ENCODE results near the gene CFAP74.

The CFAP74 gene

GRCh38 chr1:1969953-1970716, 33.5 kb downstream of the CFAP74 start:
- Histone ChIP-seq H3K27ac (ENCODE audit: low read depth, low read length) (no peak overlapping the region), H3K4me3 (ENCODE audit: low read depth in 1 of 2, low read length in 2 of 2) (no peak overlapping the region), H3K9me3 (ENCODE audit: low read length) (no peaks in the 10 kb centered on the region), H3K9ac (ENCODE audit: low read length) (no peak overlapping the region), H3K27me3 (ENCODE audit: control insufficient read depth in 1 of 2, insufficient read depth in 2 of 2, low read length in 2 of 2) (peaks cover 0 to 22% of the 10 kb centered on the region in 2 donors), H3K4me1 (ENCODE audit: insufficient read depth, low read length) (no peaks in the 10 kb centered on the region), H3K36me3 (ENCODE audit: insufficient read depth, low read length) (no peaks in the 10 kb centered on the region)

GRCh38 chr1:1969505-1969900, 34.1 kb downstream of the CFAP74 start:
- Histone ChIP-seq H3K4me1 (ENCODE audit: insufficient read depth, low read length) (no peaks in the 10 kb centered on the region), H3K27ac (ENCODE audit: low read depth, low read length) (no peak overlapping the region), H3K36me3 (ENCODE audit: insufficient read depth, low read length) (no peaks in the 10 kb centered on the region), H3K9me3 (ENCODE audit: low read length) (no peaks in the 10 kb centered on the region), H3K9ac (ENCODE audit: low read length) (no peak overlapping the region), H3K27me3 (ENCODE audit: control insufficient read depth in 1 of 2, insufficient read depth in 2 of 2, low read length in 2 of 2) (peaks cover 0 to 27% of the 10 kb centered on the region in 2 donors), H3K4me3 (ENCODE audit: low read depth in 1 of 2, low read length in 2 of 2) (no peak overlapping the region)

DNA sequence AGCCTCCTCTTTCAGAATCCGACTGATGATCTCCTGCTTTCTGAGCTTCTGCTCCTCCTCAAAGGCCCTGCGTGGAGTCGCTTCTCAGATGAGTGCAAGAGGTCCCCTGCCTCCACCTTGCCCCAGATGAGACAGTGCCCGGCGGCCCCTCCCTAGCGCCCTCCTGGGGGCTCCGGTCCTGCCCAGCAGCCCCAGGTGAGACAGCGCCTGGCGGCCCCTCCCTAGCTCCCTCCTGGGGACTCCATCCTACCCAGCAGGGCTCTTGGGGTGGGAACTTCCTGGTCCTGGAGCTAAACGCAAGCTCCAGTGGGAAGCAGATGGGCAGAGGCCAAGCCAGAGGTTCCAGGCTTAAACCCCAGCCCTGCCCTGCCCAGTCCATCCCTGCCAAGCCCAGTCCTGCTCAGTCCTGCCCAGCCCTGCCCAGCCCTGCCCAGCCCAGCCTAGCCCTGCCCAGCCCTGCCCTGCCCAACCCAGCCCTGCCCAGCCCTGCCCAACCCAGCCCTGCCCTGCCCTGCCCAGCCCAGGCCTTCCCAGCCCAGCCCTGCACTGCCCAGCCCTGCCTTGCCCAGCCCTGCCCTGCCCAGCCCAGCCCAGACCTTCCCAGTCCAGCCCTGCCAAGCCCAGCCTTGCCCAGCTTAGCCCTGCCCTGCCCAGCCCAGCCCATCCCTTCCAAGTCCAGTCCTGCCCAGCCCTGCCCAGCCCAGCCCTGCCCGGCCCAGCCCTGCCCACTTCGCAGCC, 34.6 kb downstream of the CFAP74 start:
- no peak overlapping the region for H3K4me3 ChIP-seq (ENCODE audit: low read depth in 1 of 2, low read length in 2 of 2)
- H3K27me3 ChIP-seq (ENCODE audit: control insufficient read depth in 1 of 2, insufficient read depth in 2 of 2, low read length in 2 of 2), result peaks cover 0 to 27% of the 10 kb centered on the region in 2 donors
- H3K4me1 ChIP-seq (ENCODE audit: insufficient read depth, low read length), result no peaks in the 10 kb centered on the region
- no peaks in the 10 kb centered on the region for H3K9me3 ChIP-seq (ENCODE audit: low read length)
- no peak overlapping the region for H3K9ac ChIP-seq (ENCODE audit: low read length)
- no peak overlapping the region for H3K27ac ChIP-seq (ENCODE audit: low read depth, low read length)
- H3K36me3 ChIP-seq (ENCODE audit: insufficient read depth, low read length), result no peaks in the 10 kb centered on the region

GRCh38 chr1:1967879-1968278, 35.7 kb downstream of the CFAP74 start:
- no peaks in the 10 kb centered on the region for H3K9me3 ChIP-seq (ENCODE audit: low read length)
- H3K36me3 ChIP-seq (ENCODE audit: insufficient read depth, low read length), result no peaks in the 10 kb centered on the region
- H3K27me3 ChIP-seq (ENCODE audit: control insufficient read depth in 1 of 2, insufficient read depth in 2 of 2, low read length in 2 of 2), result peaks cover 0 to 21% of the 10 kb centered on the region in 2 donors
- no peaks in the 10 kb centered on the region for H3K4me1 ChIP-seq (ENCODE audit: insufficient read depth, low read length)
- no peak overlapping the region for H3K27ac ChIP-seq (ENCODE audit: low read depth, low read length)
- H3K9ac ChIP-seq (ENCODE audit: low read length), result no peak overlapping the region
- H3K4me3 ChIP-seq (ENCODE audit: low read depth in 1 of 2, low read length in 2 of 2), result no peak overlapping the region

DNA sequence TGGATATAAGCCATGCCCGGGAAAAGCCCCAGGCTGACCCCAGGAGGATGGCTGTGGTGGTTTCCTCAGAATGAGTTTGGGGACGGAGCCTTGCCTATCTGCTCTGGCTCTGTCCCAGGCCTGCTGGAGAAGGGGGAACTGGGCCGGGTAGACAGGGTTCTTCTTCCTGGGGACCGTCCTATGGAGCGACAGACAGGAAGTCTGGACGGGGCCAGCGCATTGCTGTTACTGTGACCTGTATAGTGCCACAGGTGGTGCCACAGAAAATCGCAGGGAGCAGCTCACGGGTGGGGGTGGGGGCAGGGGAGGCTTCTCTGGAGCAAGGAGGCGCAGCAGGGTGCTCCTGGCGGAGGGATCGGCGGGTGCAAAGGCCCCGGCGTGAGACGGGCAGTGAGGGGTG, 36.4 kb downstream of the CFAP74 start:
- peaks cover 0 to 20% of the 10 kb centered on the region in 2 donors for H3K27me3 ChIP-seq (ENCODE audit: control insufficient read depth in 1 of 2, insufficient read depth in 2 of 2, low read length in 2 of 2)
- H3K9ac ChIP-seq (ENCODE audit: low read length), result no peak overlapping the region
- H3K4me3 ChIP-seq (ENCODE audit: low read depth in 1 of 2, low read length in 2 of 2), result no peak overlapping the region
- H3K9me3 ChIP-seq (ENCODE audit: low read length), result no peaks in the 10 kb centered on the region
- no peaks in the 10 kb centered on the region for H3K36me3 ChIP-seq (ENCODE audit: insufficient read depth, low read length)
- no peaks in the 10 kb centered on the region for H3K4me1 ChIP-seq (ENCODE audit: insufficient read depth, low read length)
- H3K27ac ChIP-seq (ENCODE audit: low read depth, low read length), result no peak overlapping the region

- Histone ChIP-seq H3K27me3 (ENCODE audit: control insufficient read depth in 1 of 2, insufficient read depth in 2 of 2, low read length in 2 of 2) (peaks cover 0 to 26% of the 10 kb centered on the region in 2 donors), H3K9me3 (ENCODE audit: low read length) (no peaks in the 10 kb centered on the region), H3K36me3 (ENCODE audit: insufficient read depth, low read length) (no peaks in the 10 kb centered on the region), H3K4me3 (ENCODE audit: low read depth in 1 of 2, low read length in 2 of 2) (no peak overlapping the region), H3K4me1 (ENCODE audit: insufficient read depth, low read length) (no peaks in the 10 kb centered on the region), H3K9ac (ENCODE audit: low read length) (no peak overlapping the region), H3K27ac (ENCODE audit: low read depth, low read length) (no peak overlapping the region)
Observed at GRCh38 chr1:1966071-1966740, 37.4 kb downstream of the CFAP74 start.

DNA sequence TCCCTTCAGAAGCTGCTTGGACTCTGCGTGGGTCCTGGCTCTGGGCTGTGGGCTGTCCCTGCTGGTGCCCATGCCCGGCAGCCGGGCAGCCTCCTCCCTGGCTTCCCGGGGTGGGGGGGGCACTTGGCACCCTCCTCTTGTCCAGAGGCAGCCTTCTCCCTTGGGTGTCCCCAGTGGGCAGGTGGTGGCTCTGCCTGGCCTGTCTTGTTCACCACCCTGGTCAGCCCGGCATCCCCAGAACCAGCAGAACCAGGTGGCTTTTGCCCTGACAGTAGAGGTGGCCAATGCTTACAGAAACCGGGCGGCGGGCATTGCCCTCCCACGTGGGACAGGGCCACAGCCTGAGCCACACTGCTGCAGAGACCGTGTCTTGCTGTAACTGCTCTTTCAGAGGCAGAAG, 38.0 kb downstream of the CFAP74 start:
- peaks cover 0 to 32% of the 10 kb centered on the region in 2 donors for H3K27me3 ChIP-seq (ENCODE audit: control insufficient read depth in 1 of 2, insufficient read depth in 2 of 2, low read length in 2 of 2)
- no peak overlapping the region for H3K9ac ChIP-seq (ENCODE audit: low read length)
- H3K27ac ChIP-seq (ENCODE audit: low read depth, low read length), result no peak overlapping the region
- no peak overlapping the region for H3K4me3 ChIP-seq (ENCODE audit: low read depth in 1 of 2, low read length in 2 of 2)
- no peaks in the 10 kb centered on the region for H3K9me3 ChIP-seq (ENCODE audit: low read length)
- H3K36me3 ChIP-seq (ENCODE audit: insufficient read depth, low read length), result no peaks in the 10 kb centered on the region
- H3K4me1 ChIP-seq (ENCODE audit: insufficient read depth, low read length), result no peaks in the 10 kb centered on the region

GRCh38 chr1:1964811-1965210, 38.8 kb downstream of the CFAP74 start:
- H3K4me3 ChIP-seq (ENCODE audit: low read depth in 1 of 2, low read length in 2 of 2), result no peak overlapping the region
- H3K27me3 ChIP-seq (ENCODE audit: control insufficient read depth in 1 of 2, insufficient read depth in 2 of 2, low read length in 2 of 2), result peaks cover 6 to 39% of the 10 kb centered on the region in 2 donors
- no peaks in the 10 kb centered on the region for H3K4me1 ChIP-seq (ENCODE audit: insufficient read depth, low read length)
- no peak overlapping the region for H3K9ac ChIP-seq (ENCODE audit: low read length)
- H3K9me3 ChIP-seq (ENCODE audit: low read length), result no peaks in the 10 kb centered on the region
- H3K27ac ChIP-seq (ENCODE audit: low read depth, low read length), result no peak overlapping the region
- H3K36me3 ChIP-seq (ENCODE audit: insufficient read depth, low read length), result no peaks in the 10 kb centered on the region

- H3K4me1 ChIP-seq (ENCODE audit: insufficient read depth, low read length), result no peaks in the 10 kb centered on the region
- H3K4me3 ChIP-seq (ENCODE audit: low read depth in 1 of 2, low read length in 2 of 2), result no peak overlapping the region
- H3K9me3 ChIP-seq (ENCODE audit: low read length), result no peaks in the 10 kb centered on the region
- peaks cover 6 to 43% of the 10 kb centered on the region in 2 donors for H3K27me3 ChIP-seq (ENCODE audit: control insufficient read depth in 1 of 2, insufficient read depth in 2 of 2, low read length in 2 of 2)
- no peak overlapping the region for H3K9ac ChIP-seq (ENCODE audit: low read length)
- H3K27ac ChIP-seq (ENCODE audit: low read depth, low read length), result no peak overlapping the region
- H3K36me3 ChIP-seq (ENCODE audit: insufficient read depth, low read length), result no peaks in the 10 kb centered on the region
Observed at GRCh38 chr1:1963570-1963969, 40.0 kb downstream of the CFAP74 start.

DNA sequence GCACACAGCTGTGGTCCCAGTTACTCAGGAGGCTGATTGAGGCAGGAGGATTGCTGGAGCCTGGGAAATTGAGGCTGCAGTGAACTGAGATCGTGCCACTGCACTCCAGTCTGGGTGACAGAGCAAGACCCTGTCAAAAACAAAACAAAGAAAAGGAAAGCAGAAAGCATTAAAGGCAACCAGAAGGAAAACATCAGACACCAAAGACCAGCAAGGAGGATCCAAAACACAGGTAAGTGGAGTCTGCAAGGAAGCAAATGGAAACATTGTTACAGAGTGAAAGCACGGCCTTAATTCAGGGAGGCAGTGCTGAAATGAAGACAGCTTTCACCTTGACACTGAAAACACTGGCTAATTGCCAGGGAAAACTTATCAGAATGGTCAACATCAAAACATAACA, 40.8 kb downstream of the CFAP74 start:
- Histone ChIP-seq H3K27ac (ENCODE audit: low read depth, low read length) (no peak overlapping the region), H3K4me3 (ENCODE audit: low read depth in 1 of 2, low read length in 2 of 2) (no peak overlapping the region), H3K27me3 (ENCODE audit: control insufficient read depth in 1 of 2, insufficient read depth in 2 of 2, low read length in 2 of 2) (peaks cover 6 to 43% of the 10 kb centered on the region in 2 donors), H3K9me3 (ENCODE audit: low read length) (no peaks in the 10 kb centered on the region), H3K9ac (ENCODE audit: low read length) (no peak overlapping the region), H3K4me1 (ENCODE audit: insufficient read depth, low read length) (no peaks in the 10 kb centered on the region), H3K36me3 (ENCODE audit: insufficient read depth, low read length) (no peaks in the 10 kb centered on the region)

DNA sequence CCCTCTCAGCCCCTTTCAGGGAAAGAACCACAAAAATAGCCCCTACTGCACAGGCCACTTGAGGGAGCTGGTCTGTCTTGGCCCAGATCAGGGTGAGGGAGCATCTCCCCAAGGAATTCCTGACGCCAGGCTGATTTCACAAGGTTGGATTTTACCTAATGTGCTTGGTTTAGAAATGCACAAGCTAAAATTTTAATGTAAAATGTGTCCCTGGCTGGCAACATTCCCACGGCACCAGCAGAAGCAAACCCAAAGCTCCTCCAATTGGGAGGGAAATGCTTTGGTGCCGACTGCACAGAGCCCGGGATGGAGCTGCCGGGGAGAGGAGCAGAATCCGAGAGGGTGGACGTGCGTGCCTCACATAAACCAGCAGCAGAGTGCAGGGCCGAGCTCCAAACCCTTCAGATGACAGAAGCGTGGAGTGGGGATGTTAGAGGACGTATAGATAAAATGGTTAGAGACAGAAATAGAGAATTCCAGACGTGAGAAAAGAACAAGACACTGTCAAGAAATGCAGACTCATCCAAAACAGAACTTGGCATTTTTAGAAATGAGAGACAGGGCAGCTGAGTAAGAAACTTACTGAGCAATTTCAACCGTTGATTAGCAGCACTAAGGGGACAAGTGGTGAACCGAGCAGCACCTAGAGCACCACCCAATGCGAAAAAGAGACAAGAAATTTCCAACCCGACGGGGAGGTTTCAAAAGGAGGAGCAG, 42.9 kb downstream of the CFAP74 start:
- Histone ChIP-seq H3K9ac (ENCODE audit: low read length) (no peak overlapping the region), H3K9me3 (ENCODE audit: low read length) (no peaks in the 10 kb centered on the region), H3K27ac (ENCODE audit: low read depth, low read length) (no peak overlapping the region), H3K36me3 (ENCODE audit: insufficient read depth, low read length) (no peaks in the 10 kb centered on the region), H3K27me3 (ENCODE audit: control insufficient read depth in 1 of 2, insufficient read depth in 2 of 2, low read length in 2 of 2) (peaks cover 6 to 44% of the 10 kb centered on the region in 2 donors), H3K4me1 (ENCODE audit: insufficient read depth, low read length) (no peaks in the 10 kb centered on the region), H3K4me3 (ENCODE audit: low read depth in 1 of 2, low read length in 2 of 2) (no peak overlapping the region)
